Measurements from ENCODE around the gene PLCB3.
A peak's percentile ranks its signal among the peaks of the same experiment; 100 is the strongest.

Gene PLCB3

DNA sequence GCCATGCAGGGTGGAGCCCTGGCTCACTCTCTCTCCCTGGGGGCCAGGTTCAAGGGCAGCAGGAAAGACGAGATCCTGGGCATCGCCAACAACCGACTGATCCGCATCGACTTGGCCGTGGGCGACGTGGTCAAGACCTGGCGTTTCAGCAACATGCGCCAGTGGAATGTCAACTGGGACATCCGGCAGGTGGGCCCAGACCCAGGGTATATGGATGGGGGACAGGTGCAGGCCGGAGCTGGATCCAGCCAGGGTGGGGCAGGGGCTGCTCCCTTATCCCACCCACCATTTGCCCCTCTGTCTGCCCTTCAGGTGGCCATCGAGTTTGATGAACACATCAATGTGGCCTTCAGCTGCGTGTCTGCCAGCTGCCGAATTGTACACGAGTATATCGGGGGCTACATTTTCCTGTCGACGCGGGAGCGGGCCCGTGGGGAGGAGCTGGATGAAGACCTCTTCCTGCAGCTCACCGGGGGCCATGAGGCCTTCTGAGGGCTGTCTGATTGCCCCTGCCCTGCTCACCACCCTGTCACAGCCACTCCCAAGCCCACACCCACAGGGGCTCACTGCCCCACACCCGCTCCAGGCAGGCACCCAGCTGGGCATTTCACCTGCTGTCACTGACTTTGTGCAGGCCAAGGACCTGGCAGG, 28.2 kb upstream of the PLCB3 start:
- DNase-seq, result peak; percentile 8

DNA sequence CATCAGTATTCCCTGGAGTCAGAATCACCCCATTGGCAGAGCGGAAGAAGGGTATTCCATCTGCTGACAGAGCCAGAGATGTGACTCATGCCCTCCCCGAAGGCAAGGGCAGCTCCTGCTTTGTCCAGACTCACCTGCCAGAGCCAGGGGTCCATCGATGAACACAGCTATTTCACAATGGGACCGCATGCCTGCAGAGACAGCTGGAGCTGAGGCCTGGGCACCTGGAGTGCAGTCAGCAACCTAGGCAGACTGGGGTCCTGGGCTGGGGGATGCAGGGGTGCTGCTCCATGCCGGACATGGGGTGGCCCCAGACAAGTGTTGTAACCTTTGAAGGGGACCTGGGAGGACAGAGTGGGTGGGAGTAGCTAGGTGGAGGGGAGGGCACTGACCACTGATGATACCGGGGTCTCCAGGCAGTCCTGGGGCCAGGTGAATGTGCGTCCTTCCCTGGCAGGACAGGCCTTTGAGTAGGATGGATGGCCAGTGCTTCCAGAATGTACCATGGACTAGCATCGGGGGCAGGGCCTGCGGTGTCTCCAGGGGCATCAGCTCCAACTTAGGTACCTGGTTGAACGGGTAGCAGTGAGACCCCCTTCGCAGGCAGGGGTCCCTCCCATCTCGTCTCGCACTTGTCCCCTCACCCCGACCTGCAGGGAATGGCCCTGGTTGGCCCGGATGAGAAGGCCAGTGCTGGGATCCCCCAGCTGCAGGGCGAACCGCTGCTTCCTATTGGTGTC, 27.0 kb upstream of the PLCB3 start:
- DNase-seq, result no peak

DNA sequence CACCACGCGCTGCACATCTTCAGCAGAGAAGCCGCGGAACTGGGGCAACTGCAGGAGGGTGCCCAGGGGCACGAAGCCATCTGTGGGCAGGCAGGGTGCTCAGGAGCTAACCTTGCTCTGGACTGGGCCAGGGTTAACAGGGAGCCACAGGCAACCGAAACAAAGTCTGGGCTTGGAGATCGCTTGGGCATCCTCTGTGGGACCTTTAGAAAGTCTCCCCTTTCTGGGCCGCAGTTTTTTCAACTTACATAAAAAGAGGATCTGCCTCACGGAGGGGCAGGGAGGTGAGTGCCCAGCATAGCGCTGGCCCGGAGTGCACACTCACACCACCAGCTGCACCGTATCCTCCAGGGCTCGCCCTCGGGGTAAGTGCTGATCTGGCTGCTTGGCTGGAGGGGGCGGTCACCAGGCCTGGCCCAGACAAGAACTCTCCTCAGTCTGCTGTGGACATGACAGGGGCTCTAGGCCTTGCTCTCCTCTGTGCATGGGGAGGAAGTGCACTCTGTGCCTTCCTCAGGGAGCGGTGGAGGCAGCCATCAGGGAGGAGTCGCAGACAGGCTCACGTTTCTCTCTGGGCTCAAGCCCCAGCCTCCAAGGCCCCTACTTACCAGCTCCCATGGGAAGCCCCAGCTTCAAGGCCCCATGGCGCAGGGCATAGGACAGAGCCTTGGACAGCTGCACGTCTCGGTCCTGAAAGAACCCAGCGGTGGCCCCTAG, 26.3 kb upstream of the PLCB3 start:
- no peak for DNase-seq

DNA sequence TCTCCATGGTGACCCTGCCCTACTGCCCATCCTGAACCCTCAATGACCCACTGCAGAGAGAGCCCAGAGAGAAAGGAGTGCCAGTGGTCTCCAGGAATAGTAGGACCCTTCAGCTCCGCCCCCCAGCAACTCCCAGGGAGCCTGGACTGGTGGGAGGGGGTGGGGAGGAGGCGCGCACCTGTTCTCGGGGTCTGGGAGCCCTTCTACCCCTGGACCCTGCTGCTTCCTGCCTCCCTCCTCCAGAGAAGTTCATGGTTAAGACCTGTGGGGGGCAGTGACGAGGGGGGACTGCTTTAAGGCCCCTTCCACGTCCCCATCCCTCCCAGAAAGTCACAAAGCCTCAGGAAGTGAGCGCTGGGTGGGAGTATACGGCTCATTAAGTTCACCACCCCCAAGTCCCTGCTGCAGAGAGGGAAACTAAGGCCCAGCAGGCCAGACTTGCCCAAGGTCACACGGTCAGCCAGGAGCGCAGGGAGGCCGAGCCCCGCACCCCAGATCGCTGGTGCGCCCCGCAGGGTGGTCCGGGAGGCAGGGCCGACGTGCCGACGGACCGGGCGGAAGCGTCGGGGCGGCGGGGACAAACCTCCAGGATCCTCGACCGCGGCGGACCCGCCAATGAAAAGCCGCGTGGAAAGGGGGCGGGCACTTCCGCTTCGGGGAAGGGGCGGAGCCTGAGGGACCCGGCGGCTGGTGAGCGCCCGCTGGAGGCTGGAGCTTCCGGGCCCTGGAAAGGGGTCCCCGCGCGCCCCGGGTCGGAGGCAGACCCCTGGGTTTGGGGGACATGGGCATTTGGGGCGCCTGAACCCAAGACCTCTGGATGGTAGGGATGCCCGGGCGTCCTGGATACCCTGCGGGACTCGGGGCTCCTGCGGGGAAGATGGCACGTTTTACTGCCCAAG, 25.5 kb upstream of the PLCB3 start, which contains the start of the genes NUDT22 and TRPT1:
NUDT22 (plus strand) TSS at position 667 of the 899 bp plus-strand sequence. CDS start 379 bp downstream, outside the sequence.
TRPT1 (minus strand) TSS at position 579 of the 899 bp plus-strand sequence; CDS start at position 253, 326 bp downstream.
- DNase-seq, result peak; percentile 95

- DNase-seq, result no peak
These were observed 24.8 kb upstream of the PLCB3 start for GRCh38 chr11:64226507-64227051.

- no peak for DNase-seq
These were observed 23.8 kb upstream of the PLCB3 start for GRCh38 chr11:64227405-64227956.

DNA sequence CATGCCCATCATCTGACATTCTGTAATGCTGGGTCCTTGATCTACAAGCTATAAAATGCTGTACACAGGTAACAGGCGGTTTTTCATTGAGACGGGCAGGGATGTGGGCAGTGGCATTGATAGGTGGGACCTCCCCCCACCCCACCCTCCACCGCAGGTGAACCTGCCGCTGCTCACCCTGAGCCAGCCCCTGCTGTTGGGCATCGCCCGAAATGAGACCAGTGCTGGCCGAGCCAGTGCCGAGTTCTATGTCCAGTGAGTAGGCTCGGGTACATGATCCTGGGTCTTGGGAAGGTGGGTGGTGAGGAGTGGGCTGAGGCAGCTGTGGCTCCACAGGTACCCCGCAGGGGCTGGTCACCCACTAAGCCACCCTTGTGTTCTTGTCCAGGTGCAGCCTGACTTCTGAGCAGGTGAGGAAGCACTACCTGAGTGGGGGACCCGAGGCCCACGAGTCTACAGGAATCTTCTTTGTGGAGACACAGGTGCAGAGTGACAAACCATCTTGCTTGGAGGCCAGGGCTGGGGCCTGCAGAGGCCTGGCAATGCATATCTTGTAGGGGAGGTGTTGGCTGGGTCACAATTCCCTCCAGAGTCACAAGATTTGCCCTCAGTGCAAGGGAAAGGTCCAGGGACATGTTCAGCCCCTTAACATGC, 22.1 kb upstream of the PLCB3 start:
- no peak for DNase-seq

GRCh38 chr11:64229744-64230170, 21.6 kb upstream of the PLCB3 start:
- no peak for DNase-seq

- DNase-seq, result peak; percentile 96
These were observed 21.0 kb upstream of the PLCB3 start, which contains the start of gene DNAJC4 for GRCh38 chr11:64230171-64230984. TSS of gene DNAJC4 (plus strand) at chr11:64230548. CDS start at chr11:64230855, 307 bp downstream.

DNA sequence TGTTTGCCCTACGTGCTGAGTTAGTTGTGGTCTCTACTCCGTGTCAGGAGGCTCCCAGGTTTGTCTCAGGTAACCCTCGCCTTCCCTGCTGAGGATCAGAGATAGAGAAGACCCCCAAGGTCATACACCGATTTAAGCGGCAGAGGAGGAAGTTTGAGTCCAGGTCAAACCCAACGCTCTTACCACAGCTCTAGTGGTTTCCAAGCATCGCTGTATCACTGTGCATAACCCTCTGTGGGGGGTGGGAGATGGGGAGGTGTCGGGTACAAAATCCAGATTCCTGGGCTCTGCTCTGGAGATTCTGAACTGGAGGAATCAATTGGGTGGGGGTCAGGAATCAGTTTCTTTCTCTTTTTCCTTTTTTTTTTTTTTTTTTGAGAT, 20.4 kb upstream of the PLCB3 start:
- DNase-seq, result no peak

DNA sequence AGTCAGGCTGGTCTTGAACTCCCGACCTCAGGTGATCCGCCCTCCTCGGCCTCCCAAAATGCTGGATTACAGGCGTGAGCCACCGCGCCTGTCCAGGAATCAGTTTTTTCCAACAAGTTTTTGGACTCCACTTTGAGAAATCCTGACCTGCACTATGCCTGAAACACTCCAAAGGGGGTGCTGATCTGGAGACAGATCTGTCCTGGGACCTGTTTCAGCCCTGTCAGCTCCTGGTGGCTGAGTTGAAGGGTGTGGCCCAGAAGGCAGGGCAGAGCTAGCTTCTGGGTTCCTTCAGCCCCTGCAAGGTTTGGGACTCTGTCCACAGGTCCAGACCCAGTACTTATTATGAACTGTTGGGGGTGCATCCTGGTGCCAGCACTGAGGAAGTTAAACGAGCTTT, 19.8 kb upstream of the PLCB3 start:
- DNase-seq, result no peak

DNA sequence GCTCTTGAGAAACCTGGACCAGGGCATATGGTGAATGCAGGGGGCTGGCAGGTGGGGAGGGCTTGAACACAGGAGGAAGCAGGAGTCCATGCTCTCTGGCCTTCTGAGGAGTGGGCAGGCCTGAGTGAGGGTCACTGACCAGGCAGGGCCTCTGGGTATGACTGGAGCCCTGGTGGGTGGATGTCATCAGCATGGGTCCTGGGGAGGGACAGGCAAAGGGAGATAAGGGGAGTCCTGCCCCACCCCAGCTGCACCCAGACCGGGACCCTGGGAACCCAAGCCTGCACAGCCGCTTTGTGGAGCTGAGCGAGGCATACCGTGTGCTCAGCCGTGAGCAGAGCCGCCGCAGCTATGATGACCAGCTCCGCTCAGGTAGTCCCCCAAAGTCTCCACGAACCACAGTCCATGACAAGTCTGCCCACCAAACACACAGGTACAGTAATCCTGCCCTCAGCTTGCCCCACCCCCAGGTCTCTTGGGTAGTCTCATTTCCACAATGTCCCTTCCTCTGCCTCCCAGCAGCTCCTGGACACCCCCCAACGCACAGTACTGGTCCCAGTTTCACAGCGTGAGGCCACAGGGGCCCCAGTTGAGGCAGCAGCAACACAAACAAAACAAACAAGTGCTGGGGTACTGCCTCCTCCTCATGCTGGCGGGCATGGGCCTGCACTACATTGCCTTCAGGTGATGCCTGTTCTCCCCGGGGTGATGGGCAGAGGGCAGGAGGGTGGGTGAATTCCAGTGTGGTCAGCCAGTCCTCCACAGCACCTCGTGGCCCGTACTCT, 19.0 kb upstream of the PLCB3 start:
- no peak for DNase-seq

GRCh38 chr11:64232967-64233315, 18.4 kb upstream of the PLCB3 start:
- DNase-seq, result no peak

GRCh38 chr11:64233913-64234586, 17.3 kb upstream of the PLCB3 start, which contains the start of gene VEGFB:
TSS of gene VEGFB (plus strand) at chr11:64234584. CDS start at chr11:64234834, 250 bp downstream.
- DNase-seq, result peak; percentile 65

- DNase-seq, result peak; percentile 52
These were observed 16.5 kb upstream of the PLCB3 start for GRCh38 chr11:64234647-64235379.

- DNase-seq, result no peak
These were observed 15.7 kb upstream of the PLCB3 start for GRCh38 chr11:64235437-64236161.

- DNase-seq, result no peak
These were observed 13.8 kb upstream of the PLCB3 start for GRCh38 chr11:64237484-64237951.

Data from retina (tissue), 1 donor.